K562 (cell line): ENCODE results near the gene SCART1.

Experiments
- CEBPB ChIP-seq: fragments of 450-650 bp; IDR thresholded peaks from 2 replicates; pipeline ENCODE4 v1.6.1; 2016; ENCODE audit warnings: missing genetic modification characterization, missing compliant biosample characterization
- JUNB ChIP-seq: fragments of 450-650 bp; formaldehyde crosslinking; conservative IDR thresholded peaks from 2 replicates; pipeline ENCODE4 v1.4.0; 2020; ENCODE audit warnings: mild to moderate bottlenecking
- KAT7 ChIP-seq: sonication (generic); formaldehyde crosslinking; IDR thresholded peaks from 2 replicates; pipeline ENCODE4 v1.8.0; 2022; ENCODE audit warnings: missing genetic modification reagents, mild to moderate bottlenecking, borderline replicate concordance
- MAFG ChIP-seq: fragments of 450-650 bp; conservative IDR thresholded peaks from 2 replicates; pipeline ENCODE4 v1.6.1; 2016; ENCODE audit warnings: missing genetic modification characterization, missing compliant biosample characterization
- MCM5 ChIP-seq: fragments of 450-650 bp; IDR thresholded peaks from 2 replicates; pipeline ENCODE4 v1.6.1; 2016; ENCODE audit warnings: low read depth
- MEF2D ChIP-seq: conservative IDR thresholded peaks from 2 replicates; pipeline ENCODE4 v1.6.1; 2016; ENCODE audit warnings: low read depth, missing genetic modification characterization, missing compliant biosample characterization
- SIRT6 ChIP-seq: IDR thresholded peaks from one replicate; pipeline ENCODE4 v1.6.1; 2012; ENCODE audit warnings: low read depth, mild to moderate bottlenecking, control low read depth, inconsistent platforms, low read length, moderate library complexity
- SP1 ChIP-seq: sonication (generic); formaldehyde crosslinking; IDR thresholded peaks from 2 replicates; pipeline ENCODE4 v1.8.1; 2022; ENCODE audit warnings: mild to moderate bottlenecking, missing genetic modification reagents
- ZBTB17 ChIP-seq: fragments of 450-650 bp; formaldehyde crosslinking; IDR thresholded peaks from 2 replicates; pipeline ENCODE4 v1.4.0; 2020; ENCODE audit warnings: mild to moderate bottlenecking

DNA sequence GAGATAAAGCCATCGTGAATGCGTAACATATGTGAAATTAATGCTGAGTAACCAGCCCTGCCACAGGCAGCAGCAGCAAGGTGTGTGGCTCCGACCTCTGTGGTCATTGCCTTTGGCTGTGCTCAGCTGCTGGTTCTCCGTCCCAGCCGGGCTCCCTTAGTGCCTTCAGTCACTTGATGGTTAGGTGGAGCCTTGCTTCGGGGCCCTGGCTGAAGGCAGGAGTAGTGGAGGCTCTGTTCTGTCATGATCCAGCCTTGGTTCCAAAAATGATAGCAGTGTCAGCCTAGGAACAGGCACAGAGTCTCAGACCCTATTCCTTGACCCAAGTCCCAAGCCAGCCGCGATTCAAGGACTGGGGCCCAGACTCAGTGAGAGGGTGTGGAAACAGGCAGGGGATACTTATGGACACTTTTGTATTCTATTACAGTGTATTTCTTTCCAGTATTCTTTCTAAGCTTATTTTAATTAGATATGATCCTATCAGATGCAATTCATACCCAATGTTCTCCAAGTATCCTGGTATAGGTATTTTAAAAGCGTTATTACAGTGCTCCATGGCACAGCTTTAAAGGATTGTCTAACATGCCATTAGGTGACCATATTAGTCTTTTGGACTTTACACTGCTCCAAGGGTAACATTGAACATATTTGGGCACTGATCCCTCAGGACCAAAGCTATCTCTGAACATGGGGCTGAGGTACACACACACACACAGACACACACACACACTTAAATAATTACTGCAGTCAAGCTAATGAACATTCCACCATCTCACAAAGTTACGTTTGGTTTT is 9.0 kb downstream of the SCART1 start:
- TF ChIP-seq SIRT6 (no peak), MEF2D (tag) (no peak), KAT7 (CRISPR knock-in tag) (no peak), MCM5 (no peak), MAFG (no peak), SP1 (no peak), ZBTB17 (CRISPR knock-in tag) (no peak), JUNB (CRISPR knock-in tag) (no peak), CEBPB (no peak)
